HG03108 (cell line): Measurements from ENCODE around the gene AK9.
"Not testable (repeated sequence)": the region's sequence is repeated elsewhere in the genome, so short reads cannot be mapped to it uniquely, and the experiment has no call there.

Experiments
- ATAC-seq: cut with Tn5 transposase; IDR thresholded peaks from one replicate; pipeline ENCODE4 v1.9.1; 2021; ENCODE audit warnings: moderate library complexity; ENCODE audit not compliant: unreplicated experiment

AK9 gene

GRCh38 chr6:109701221-109701620 lies 10.2 kb upstream of the AK9 start:
- no peak for ATAC-seq

GRCh38 chr6:109696355-109696754 lies 5.4 kb upstream of the AK9 start:
- ATAC-seq = no peak

GRCh38 chr6:109695468-109695867 lies 4.5 kb upstream of the AK9 start:
- no peak for ATAC-seq

GRCh38 chr6:109693111-109693510 lies 2.1 kb upstream of the AK9 start:
- peak; percentile 36 for ATAC-seq

- peak; percentile 26 for ATAC-seq
Measured at GRCh38 chr6:109690373-109690736, 647 bp downstream of the AK9 start.

- no peak for ATAC-seq
Measured at GRCh38 chr6:109687271-109687761, 3.7 kb downstream of the AK9 start.

- ATAC-seq = no peak
Measured at GRCh38 chr6:109686566-109687265, 4.3 kb downstream of the AK9 start.

- not testable (repeated sequence) for ATAC-seq
Measured at GRCh38 chr6:109678661-109679505, 12.1 kb downstream of the AK9 start.

- ATAC-seq = no peak
Measured at GRCh38 chr6:109678240-109678639, 12.8 kb downstream of the AK9 start.

GRCh38 chr6:109676724-109677123 lies 14.3 kb downstream of the AK9 start:
- ATAC-seq = no peak

GRCh38 chr6:109672839-109673238 lies 18.2 kb downstream of the AK9 start:
- ATAC-seq = no peak

- ATAC-seq = no peak
Measured at GRCh38 chr6:109672175-109672574, 18.8 kb downstream of the AK9 start.

GRCh38 chr6:109671733-109672132 lies 19.3 kb downstream of the AK9 start:
- ATAC-seq = no peak

GRCh38 chr6:109669811-109670210 lies 21.2 kb downstream of the AK9 start:
- no peak for ATAC-seq

- no peak for ATAC-seq
Measured at GRCh38 chr6:109662192-109662591, 28.8 kb downstream of the AK9 start.

- ATAC-seq = no peak
Measured at GRCh38 chr6:109660526-109661320, 30.3 kb downstream of the AK9 start.

GRCh38 chr6:109655761-109656262 lies 35.2 kb downstream of the AK9 start:
- no peak for ATAC-seq

- ATAC-seq = no peak
Measured at GRCh38 chr6:109653264-109653663, 37.7 kb downstream of the AK9 start.

GRCh38 chr6:109644131-109644530 lies 46.9 kb downstream of the AK9 start:
- no peak for ATAC-seq

GRCh38 chr6:109632405-109632804 lies 58.6 kb downstream of the AK9 start:
- ATAC-seq = no peak

- ATAC-seq = no peak
Measured at GRCh38 chr6:109631403-109631802, 59.6 kb downstream of the AK9 start.
